Esophagus squamous epithelium (tissue), 5 donors: Measurements from ENCODE around the gene TAOK1. TPM values are rescaled to one million over a fixed set of nuclear protein-coding genes. Genes with fewer than 3 reads are reported as not detected.

Experiments
- DNase-seq: peaks from one replicate; lab custom pipeline; 2025; lab: John Stamatoyannopoulos, UW
- H3K27ac ChIP-seq, 4 donors: fragments of 200-600 bp; sonication (generic); one replicate each; pipeline ENCODE4 v1.5.1; 2016 to 2019; ENCODE audit warnings: mild to moderate bottlenecking in 1 of 4
- H3K27me3 ChIP-seq, 4 donors: fragments of 200-600 bp; sonication (generic); 1 replicate in 3 of 4; 2 replicates in 1 of 4; pipeline versions ENCODE4 v1.5.1 to v1.6.0; 2017 to 2021; ENCODE audit warnings: antibody characterized with exemption in 1 of 4
- H3K36me3 ChIP-seq, 3 donors: fragments of 200-600 bp; sonication (generic); one replicate each; pipeline ENCODE4 v1.5.1; 2016 to 2019
- H3K4me1 ChIP-seq, 3 donors: fragments of 200-600 bp; sonication (generic); one replicate each; pipeline ENCODE4 v1.5.1; 2017 to 2019
- H3K4me3 ChIP-seq, 4 donors: fragments of 200-600 bp; sonication (generic); 1 replicate in 3 of 4; 2 replicates in 1 of 4; pipeline ENCODE4 v1.5.1; 2016 to 2019; ENCODE audit warnings: mild to moderate bottlenecking in 2 of 4, moderate library complexity in 1 of 4
- H3K9me3 ChIP-seq, 3 donors: fragments of 200-600 bp; sonication (generic); one replicate each; pipeline ENCODE4 v1.5.1; 2016 to 2019
- POLR2A ChIP-seq, 4 donors: fragments of 450-650 bp; IDR thresholded peaks; one replicate each; pipeline ENCODE4 v1.6.1; 2017; ENCODE audit warnings: antibody characterized with exemption in 4 of 4, mild to moderate bottlenecking in 4 of 4, moderate library complexity in 3 of 4
- WGBS, 2 donors: methylation state at CpG; one replicate each; pipeline ENCODE4 v1.1.5; 2018; 5-methylcytosine and 5-hydroxymethylcytosine counted together
- intact Hi-C: fragments of 100-400 bp; cut with DNase I; formaldehyde crosslinking; loops from one replicate; pipeline ENCODE4 v1.15.0; 2022
- total RNA-seq, 4 donors: library from RNA; depleted of rRNA; stranded (reverse); fragments of >200 nt; gene quantifications; one replicate each; pipeline ENCODE4 v1.1.0, GENCODE V29; 2016
- TF ChIP-seq, protein P1 (sequence below), 6 experiments: fragments of 450-650 bp in 4 of 6; fragments of 200-600 bp in 2 of 6; sonication (generic) in 2 of 6; IDR thresholded peaks; one replicate each; pipeline ENCODE4 v1.5.1; 2016 to 2019; ENCODE audit warnings: antibody characterized with exemption in 6 of 6, mild to moderate bottlenecking in 4 of 6, moderate library complexity in 4 of 6
- donor health status: DM: yes; HTN: yes; CAD: no.

TAOK1 gene
- total RNA-seq, 4 donors from 2014 or later: 24.9 to 41.4 (median 38.7) TPM

- intact Hi-C loops: no loop called here
- Histone ChIP-seq H3K4me1 (no peaks in the 10 kb centered on the region), H3K27ac (no peak overlapping the region), H3K36me3 (peaks cover 20 to 99% (median 22%) of the 10 kb centered on the region in 3 donors), H3K4me3 (no peak overlapping the region), H3K27me3 (no peaks in the 10 kb centered on the region), H3K9me3 (no peaks in the 10 kb centered on the region)
- WGBS, 2 donors: 61 to 73% methylated on average over 2 of the region's 2 CpGs
- TF ChIP-seq POLR2A (IDR thresholded peaks at IDR 0.05): no peak
- TF ChIP-seq, protein P1, sequence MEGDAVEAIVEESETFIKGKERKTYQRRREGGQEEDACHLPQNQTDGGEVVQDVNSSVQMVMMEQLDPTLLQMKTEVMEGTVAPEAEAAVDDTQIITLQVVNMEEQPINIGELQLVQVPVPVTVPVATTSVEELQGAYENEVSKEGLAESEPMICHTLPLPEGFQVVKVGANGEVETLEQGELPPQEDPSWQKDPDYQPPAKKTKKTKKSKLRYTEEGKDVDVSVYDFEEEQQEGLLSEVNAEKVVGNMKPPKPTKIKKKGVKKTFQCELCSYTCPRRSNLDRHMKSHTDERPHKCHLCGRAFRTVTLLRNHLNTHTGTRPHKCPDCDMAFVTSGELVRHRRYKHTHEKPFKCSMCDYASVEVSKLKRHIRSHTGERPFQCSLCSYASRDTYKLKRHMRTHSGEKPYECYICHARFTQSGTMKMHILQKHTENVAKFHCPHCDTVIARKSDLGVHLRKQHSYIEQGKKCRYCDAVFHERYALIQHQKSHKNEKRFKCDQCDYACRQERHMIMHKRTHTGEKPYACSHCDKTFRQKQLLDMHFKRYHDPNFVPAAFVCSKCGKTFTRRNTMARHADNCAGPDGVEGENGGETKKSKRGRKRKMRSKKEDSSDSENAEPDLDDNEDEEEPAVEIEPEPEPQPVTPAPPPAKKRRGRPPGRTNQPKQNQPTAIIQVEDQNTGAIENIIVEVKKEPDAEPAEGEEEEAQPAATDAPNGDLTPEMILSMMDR (IDR thresholded peaks at IDR 0.05): no peak
- no peak for DNase-seq
Observed at GRCh38 chr17:29514792-29515191, 124.6 kb downstream of the TAOK1 start.

- TF ChIP-seq, protein P1 (IDR thresholded peaks at IDR 0.05): no peak
- no peak for TF ChIP-seq POLR2A (IDR thresholded peaks at IDR 0.05)
- WGBS, 2 donors: 91 to 100% methylated on average over 1 of the region's 1 CpG
- peaks cover 19 to 99% (median 20%) of the 10 kb centered on the region in 3 donors for H3K36me3 ChIP-seq
Observed at GRCh38 chr17:29518359-29518758, 128.2 kb downstream of the TAOK1 start.

DNA sequence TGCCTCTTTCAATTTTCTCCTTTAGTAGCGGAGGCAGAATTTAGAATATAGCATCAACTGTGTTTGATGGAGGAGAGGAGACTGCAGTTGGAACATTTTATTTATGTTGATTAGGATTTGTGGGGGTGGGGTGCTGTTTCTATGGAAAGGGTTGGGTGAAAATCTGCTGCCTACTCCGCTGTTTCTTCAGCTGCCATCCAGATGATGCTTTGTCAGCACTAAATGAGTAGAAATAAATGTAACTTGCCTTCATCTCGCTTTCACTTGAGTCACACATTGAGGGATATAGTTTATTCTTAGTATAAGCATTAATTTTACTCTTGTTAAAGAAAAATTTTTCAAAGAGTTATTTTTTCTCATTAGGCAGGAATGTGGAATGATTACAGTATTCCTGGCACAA, 134.5 kb downstream of the TAOK1 start:
- H3K4me1 ChIP-seq: no peaks in the 10 kb centered on the region
- no peak overlapping the region for H3K4me3 ChIP-seq
- intact Hi-C loops: no loop called here
- no peaks in the 10 kb centered on the region for H3K9me3 ChIP-seq
- TF ChIP-seq, protein P1 (IDR thresholded peaks at IDR 0.05): no peak
- TF ChIP-seq POLR2A (IDR thresholded peaks at IDR 0.05): no peak
- DNase-seq: no peak
- H3K36me3 ChIP-seq: peaks cover 0 to 100% (median 21%) of the 10 kb centered on the region in 3 donors
- H3K27me3 ChIP-seq: no peaks in the 10 kb centered on the region
- no peak overlapping the region for H3K27ac ChIP-seq
- 87 to 94% methylated on average over 3 of the region's 3 CpGs for WGBS, 2 donors

More at GRCh38 chr17:29518359-29518758, 128.2 kb downstream of the TAOK1 start:
- intact Hi-C loops: no loop called here
- Histone ChIP-seq H3K4me3 (no peak overlapping the region), H3K27me3 (no peaks in the 10 kb centered on the region), H3K9me3 (no peaks in the 10 kb centered on the region), H3K27ac (no peak overlapping the region), H3K4me1 (no peaks in the 10 kb centered on the region)
- no peak for DNase-seq

- peaks cover 0 to 100% (median 18%) of the 10 kb centered on the region in 3 donors for H3K36me3 ChIP-seq
- intact Hi-C loops: no loop called here
- DNase-seq: no peak
- H3K4me3 ChIP-seq: no peak overlapping the region
- 88 to 95% methylated on average over 3 of the region's 3 CpGs for WGBS, 2 donors
- TF ChIP-seq, protein P1 (IDR thresholded peaks at IDR 0.05): no peak
- TF ChIP-seq POLR2A (IDR thresholded peaks at IDR 0.05): no peak
- H3K9me3 ChIP-seq: no peaks in the 10 kb centered on the region
- no peaks in the 10 kb centered on the region for H3K27me3 ChIP-seq
- no peak overlapping the region for H3K27ac ChIP-seq
- no peaks in the 10 kb centered on the region for H3K4me1 ChIP-seq
Observed at GRCh38 chr17:29526322-29526721, 136.2 kb downstream of the TAOK1 start.

DNA sequence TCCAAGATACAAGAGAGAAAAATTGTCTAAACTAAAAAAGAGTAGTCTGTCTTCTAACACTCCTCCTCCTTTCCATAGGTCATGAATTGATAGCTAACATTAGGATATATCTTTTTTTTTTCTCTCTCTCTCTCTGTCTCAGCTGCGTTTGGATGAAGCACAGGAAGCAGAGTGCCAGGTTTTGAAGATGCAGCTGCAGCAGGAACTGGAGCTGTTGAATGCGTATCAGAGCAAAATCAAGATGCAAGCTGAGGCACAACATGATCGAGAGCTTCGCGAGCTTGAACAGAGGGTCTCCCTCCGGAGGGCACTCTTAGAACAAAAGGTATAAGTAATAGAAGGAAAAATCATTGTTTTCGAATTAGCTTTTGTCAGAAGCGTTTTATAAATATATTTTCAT, 143.8 kb downstream of the TAOK1 start:
- H3K27ac ChIP-seq: no peak overlapping the region
- H3K9me3 ChIP-seq: no peaks in the 10 kb centered on the region
- H3K4me3 ChIP-seq: no peak overlapping the region
- no peak for DNase-seq
- intact Hi-C loops: no loop called here
- H3K4me1 ChIP-seq: no peaks in the 10 kb centered on the region
- no peak for TF ChIP-seq POLR2A (IDR thresholded peaks at IDR 0.05)
- TF ChIP-seq, protein P1 (IDR thresholded peaks at IDR 0.05): no peak
- WGBS, 2 donors: 86 to 87% methylated on average over 8 of the region's 8 CpGs
- H3K36me3 ChIP-seq: peaks cover 0 to 98% (median 24%) of the 10 kb centered on the region in 3 donors
- no peaks in the 10 kb centered on the region for H3K27me3 ChIP-seq
